Spleen (tissue), 11 donors: ENCODE data around the gene RPL32. TPM values are rescaled to one million over a fixed set of nuclear protein-coding genes. Genes with fewer than 3 reads are reported as not detected.

ENCODE experiments used
- DNase-seq: peaks from one replicate; pipeline ENCODE4 v3.0.0-alpha.2; 2020
- H3K27ac ChIP-seq, 8 donors: fragments of 200-600 bp; sonication (generic) in 7 of 8; 1 replicate in 4 of 8; 2 replicates in 4 of 8; pipeline versions ENCODE4 v1.5.0 to v1.8.0; 2016 to 2021; ENCODE audit warnings: inconsistent platforms in 4 of 8, mild to moderate bottlenecking in 4 of 8, moderate library complexity in 1 of 8
- H3K27me3 ChIP-seq, 7 donors: fragments of 200-600 bp; sonication (generic) in 6 of 7; replicated peaks in 1 of 7; 1 replicate in 4 of 7; 2 replicates in 3 of 7; pipeline versions ENCODE4 v1.5.0 to v1.8.0; 2016 to 2021; ENCODE audit warnings: inconsistent platforms in 3 of 7, mild to moderate bottlenecking in 1 of 7
- H3K36me3 ChIP-seq, 6 donors: fragments of 200-600 bp; sonication (generic) in 5 of 6; 1 replicate in 4 of 6; 2 replicates in 2 of 6; pipeline versions ENCODE4 v1.5.0 to v1.8.0; 2016 to 2021; ENCODE audit warnings: inconsistent platforms in 2 of 6
- H3K4me1 ChIP-seq, 6 donors: fragments of 200-600 bp; sonication (generic) in 5 of 6; 1 replicate in 3 of 6; 2 replicates in 3 of 6; pipeline versions ENCODE4 v1.5.0 to v1.8.0; 2016 to 2021; ENCODE audit warnings: inconsistent platforms in 3 of 6
- H3K4me3 ChIP-seq, 8 donors: fragments of 200-600 bp; sonication (generic) in 7 of 8; 1 replicate in 4 of 8; 2 replicates in 4 of 8; pipeline versions ENCODE4 v1.5.0 to v1.8.0; 2016 to 2021; ENCODE audit warnings: inconsistent platforms in 4 of 8, mild to moderate bottlenecking in 4 of 8, moderate library complexity in 2 of 8
- H3K9me3 ChIP-seq, 8 donors: fragments of 200-600 bp; sonication (generic) in 7 of 8; 1 replicate in 4 of 8; 2 replicates in 4 of 8; pipeline versions ENCODE4 v1.5.0 to v1.8.0; 2016 to 2021; ENCODE audit warnings: inconsistent platforms in 4 of 8
- POLR2A ChIP-seq, 3 donors: fragments of 450-650 bp; IDR thresholded peaks; one replicate each; pipeline ENCODE4 v1.5.1; 2017; ENCODE audit warnings: antibody characterized with exemption in 3 of 3, mild to moderate bottlenecking in 1 of 3
- POLR2AphosphoS5 ChIP-seq, 3 donors: sonication (generic); formaldehyde crosslinking; IDR thresholded peaks; one replicate each; pipeline ENCODE4 v1.5.1; 2017; ENCODE audit warnings: antibody characterized with exemption in 3 of 3
- WGBS, 5 donors: extraction: QIAGEN DNeasy Blood & Tissue Kit in 3 of 5; methylation state at CpG; one replicate each; pipeline versions ENCODE4 v1.1.5 to v1.1.7; 2013 to 2018; 5-methylcytosine and 5-hydroxymethylcytosine counted together
- intact Hi-C: fragments of 100-400 bp; cut with DNase I; formaldehyde crosslinking; loops from one replicate; pipeline ENCODE4 v1.15.0; 2023; ENCODE audit warnings: low total_unique reads
- polyA plus RNA-seq, 3 donors: library from polyadenylated mRNA; stranded (reverse); fragments of 200-250 nt; gene quantifications; one replicate each; pipeline ENCODE4 v1.2.1, GENCODE V29; 2013
- total RNA-seq, 7 donors: library from RNA; depleted of rRNA in 3 of 7; stranded (reverse); fragments of >200 nt in 3 of 7; fragmentation: NEBNext Ultra II Directional in 4 of 7; extraction: Animal tissue kit (Norgen Biotek cat#: 25700) in 4 of 7; gene quantifications; one replicate each; pipeline versions ENCODE4 v1.1.0 to v1.2.1, GENCODE V29; 2016 to 2021
- TF ChIP-seq, protein P1 (sequence below), 11 experiments: fragments of 200-600 bp in 7 of 11; fragments of 450-650 bp in 4 of 11; sonication (generic) in 4 of 11; IDR thresholded peaks in 8 of 11; conservative IDR thresholded peaks in 3 of 11; 1 replicate in 7 of 11; 2 replicates in 4 of 11; pipeline versions ENCODE4 v1.4.0 to v1.8.0; 2016 to 2021; ENCODE audit warnings: antibody characterized with exemption in 11 of 11, inconsistent platforms in 4 of 11, mild to moderate bottlenecking in 1 of 11
- donor health status: healthy with polysubstance abuse.
- donor health status: DM: no; HTN: no; CAD: no; lungs with moderate emphysema.
- donor health status: DM: no; HTN: no; CAD: no.
- donor health status: Bipolar disorder and iron deficiency.
- donor health status: healthy.
- donor health status: DM: no; HTN: no; CAD: no.
- donor health status: DM: yes; HTN: yes; CAD: no.

RPL32 gene
- total and polyA plus RNA-seq, 10 donors, result 911 to 6,164 (median 1,572) TPM

DNA sequence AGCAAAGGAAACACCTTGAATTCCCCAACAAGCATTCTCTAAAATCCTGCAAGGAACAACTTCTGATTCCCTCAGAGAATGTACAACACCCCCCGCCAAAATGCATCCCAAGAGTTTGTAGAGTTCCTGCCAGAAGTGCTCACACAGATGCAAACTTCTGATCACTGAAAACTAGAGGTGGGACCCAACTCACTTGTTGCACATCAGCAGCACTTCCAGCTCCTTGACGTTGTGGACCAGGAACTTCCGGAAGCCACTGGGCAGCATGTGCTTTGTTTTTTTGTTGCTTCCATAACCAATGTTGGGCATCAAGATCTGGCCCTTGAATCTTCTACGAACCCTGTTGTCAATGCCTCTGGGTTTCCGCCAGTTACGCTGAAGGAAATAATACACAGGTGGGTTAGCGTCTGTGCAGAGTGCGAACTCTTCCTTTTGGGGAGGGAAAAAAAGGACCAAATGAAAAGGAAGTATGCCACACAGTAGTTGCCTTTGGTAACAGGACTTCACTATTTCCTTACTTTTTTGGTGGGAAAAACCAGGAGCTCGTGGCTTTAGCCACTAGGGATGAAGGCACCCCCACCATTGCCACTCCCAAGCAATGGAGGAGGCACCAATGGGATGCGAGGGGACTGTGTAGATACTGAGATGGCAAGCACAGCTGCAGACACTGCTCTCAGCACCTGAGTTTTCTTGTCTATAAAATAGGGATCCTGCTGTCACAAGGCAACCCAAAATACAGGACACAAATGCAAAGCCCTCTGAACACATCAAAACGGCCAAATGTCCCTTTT lies 2.0 kb downstream of the RPL32 start:
- Histone ChIP-seq H3K27ac (peak overlapping the region in 3 of 8 donors; percentile 93 to 97 (median 94)), H3K27me3 (no peaks in the 10 kb centered on the region), H3K4me3 (peak overlapping the region in 5 of 8 donors; percentile 81 to 96 (median 88)), H3K36me3 (peaks cover 0 to 60% (median 53%) of the 10 kb centered on the region in 6 donors), H3K9me3 (no peaks in the 10 kb centered on the region), H3K4me1 (peaks cover 16 to 50% (median 42%) of the 10 kb centered on the region in 6 donors)
- no peak for TF ChIP-seq POLR2AphosphoS5 (IDR thresholded peaks at IDR 0.05)
- TF ChIP-seq, protein P1, sequence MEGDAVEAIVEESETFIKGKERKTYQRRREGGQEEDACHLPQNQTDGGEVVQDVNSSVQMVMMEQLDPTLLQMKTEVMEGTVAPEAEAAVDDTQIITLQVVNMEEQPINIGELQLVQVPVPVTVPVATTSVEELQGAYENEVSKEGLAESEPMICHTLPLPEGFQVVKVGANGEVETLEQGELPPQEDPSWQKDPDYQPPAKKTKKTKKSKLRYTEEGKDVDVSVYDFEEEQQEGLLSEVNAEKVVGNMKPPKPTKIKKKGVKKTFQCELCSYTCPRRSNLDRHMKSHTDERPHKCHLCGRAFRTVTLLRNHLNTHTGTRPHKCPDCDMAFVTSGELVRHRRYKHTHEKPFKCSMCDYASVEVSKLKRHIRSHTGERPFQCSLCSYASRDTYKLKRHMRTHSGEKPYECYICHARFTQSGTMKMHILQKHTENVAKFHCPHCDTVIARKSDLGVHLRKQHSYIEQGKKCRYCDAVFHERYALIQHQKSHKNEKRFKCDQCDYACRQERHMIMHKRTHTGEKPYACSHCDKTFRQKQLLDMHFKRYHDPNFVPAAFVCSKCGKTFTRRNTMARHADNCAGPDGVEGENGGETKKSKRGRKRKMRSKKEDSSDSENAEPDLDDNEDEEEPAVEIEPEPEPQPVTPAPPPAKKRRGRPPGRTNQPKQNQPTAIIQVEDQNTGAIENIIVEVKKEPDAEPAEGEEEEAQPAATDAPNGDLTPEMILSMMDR (IDR thresholded peaks at IDR 0.05 in 8 of 11, conservative IDR thresholded peaks at IDR 0.05 in 3 of 11), result no peak
- no peak for TF ChIP-seq POLR2A (IDR thresholded peaks at IDR 0.05)
- 68 to 78% (median 73%) methylated on average over 11 of the region's 11 CpGs for WGBS, 5 donors
- intact Hi-C loops, result no loop called here
- DNase-seq, result no peak

GRCh38 chr3:12838179-12838965 lies 3.0 kb downstream of the RPL32 start:
- DNase-seq, result no peak
- intact Hi-C loops, result no loop called here
- no peaks in the 10 kb centered on the region for H3K9me3 ChIP-seq
- peak overlapping the region in 1 of 8 donors; percentile 2 for H3K27ac ChIP-seq
- no peaks in the 10 kb centered on the region for H3K27me3 ChIP-seq
- TF ChIP-seq POLR2A (IDR thresholded peaks at IDR 0.05), result no peak
- TF ChIP-seq, protein P1 (IDR thresholded peaks at IDR 0.05 in 8 of 11, conservative IDR thresholded peaks at IDR 0.05 in 3 of 11), result no peak
- no peak for TF ChIP-seq POLR2AphosphoS5 (IDR thresholded peaks at IDR 0.05)
- peaks cover 16 to 50% (median 42%) of the 10 kb centered on the region in 6 donors for H3K4me1 ChIP-seq
- WGBS, 5 donors, result 75 to 87% (median 87%) methylated on average over 13 of the region's 13 CpGs
- H3K36me3 ChIP-seq, result peaks cover 0 to 70% (median 63%) of the 10 kb centered on the region in 6 donors
- H3K4me3 ChIP-seq, result peak overlapping the region in 1 of 8 donors; percentile 81

DNA sequence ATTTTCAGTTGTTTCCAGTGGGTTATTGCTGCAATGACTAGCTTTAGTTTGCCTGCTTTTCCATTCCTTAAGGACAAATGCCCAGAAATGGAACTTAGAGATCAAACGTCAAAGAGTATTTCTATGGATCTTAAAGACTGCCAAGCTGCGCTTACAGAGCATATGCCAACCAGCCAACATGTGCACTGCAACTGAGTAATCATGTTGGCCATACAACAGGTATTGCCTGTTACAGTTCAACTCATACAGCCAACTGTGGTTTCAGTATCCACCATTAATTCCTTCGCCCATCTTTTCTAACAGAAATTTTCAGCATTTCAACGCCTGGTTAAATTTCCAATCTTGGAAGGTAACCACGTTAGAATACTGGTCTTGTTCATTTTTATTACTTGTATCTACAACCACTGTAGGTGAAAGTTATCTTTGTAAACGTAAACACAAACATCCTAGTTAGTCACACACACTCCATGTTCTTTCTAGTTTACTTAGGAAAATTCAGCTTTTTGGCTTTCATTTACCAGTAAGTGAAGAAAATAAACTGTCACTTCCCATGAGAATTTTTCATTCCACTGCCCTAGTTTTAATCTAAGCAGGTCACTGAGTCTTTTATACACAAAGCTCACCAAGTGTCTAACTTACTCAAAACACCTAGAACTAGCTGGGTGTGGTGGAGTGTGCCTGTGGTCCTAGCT lies 3.9 kb downstream of the RPL32 start:
- peaks cover 16 to 50% (median 42%) of the 10 kb centered on the region in 6 donors for H3K4me1 ChIP-seq
- H3K27me3 ChIP-seq, result no peaks in the 10 kb centered on the region
- H3K4me3 ChIP-seq, result no peak overlapping the region
- 73 to 88% (median 79%) methylated on average over 6 of the region's 6 CpGs for WGBS, 5 donors
- TF ChIP-seq POLR2AphosphoS5 (IDR thresholded peaks at IDR 0.05), result no peak
- no peak for TF ChIP-seq POLR2A (IDR thresholded peaks at IDR 0.05)
- TF ChIP-seq, protein P1 (IDR thresholded peaks at IDR 0.05 in 8 of 11, conservative IDR thresholded peaks at IDR 0.05 in 3 of 11), result no peak
- peaks cover 0 to 79% (median 72%) of the 10 kb centered on the region in 6 donors for H3K36me3 ChIP-seq
- no peak for DNase-seq
- intact Hi-C loops, result no loop called here
- peak overlapping the region in 1 of 8 donors; percentile 2 for H3K27ac ChIP-seq
- H3K9me3 ChIP-seq, result no peaks in the 10 kb centered on the region
